Esophagus squamous epithelium (tissue), 4 donors: Measurements from ENCODE around the gene IFT74.

ENCODE experiments used
- CTCF ChIP-seq, 6 experiments: fragments of 450-650 bp in 4 of 6; fragments of 200-600 bp in 2 of 6; sonication (generic) in 2 of 6; IDR thresholded peaks; one replicate each; pipeline ENCODE4 v1.5.1; 2016 to 2019; ENCODE audit warnings: antibody characterized with exemption in 6 of 6, mild to moderate bottlenecking in 4 of 6, moderate library complexity in 4 of 6
- POLR2A ChIP-seq, 4 donors: fragments of 450-650 bp; IDR thresholded peaks; one replicate each; pipeline ENCODE4 v1.6.1; 2017; ENCODE audit warnings: antibody characterized with exemption in 4 of 4, mild to moderate bottlenecking in 4 of 4, moderate library complexity in 3 of 4

GRCh38 chr9:26950521-26950920, 5.7 kb upstream of the IFT74 start:
- TF ChIP-seq POLR2A (IDR thresholded peaks at IDR 0.05) (no peak), CTCF (IDR thresholded peaks at IDR 0.05) (no peak)
